Measurements from ENCODE around the gene SPTLC2.
A peak's percentile ranks its signal among the peaks of the same experiment; 100 is the strongest.
"Not testable (repeated sequence)": the region's sequence is repeated elsewhere in the genome, so short reads cannot be mapped to it uniquely, and the experiment has no call there.

SPTLC2 gene

GRCh38 chr14:77616454-77617229, at the start of gene SPTLC2:
SPTLC2 (minus strand) TSS chr14:77616637; CDS start chr14:77616579, 58 bp downstream.
- no peaks in the 10 kb centered on the region for H3K36me3 ChIP-seq (replicated peaks; ENCODE audit: insufficient read depth, low read length)
- no peaks in the 10 kb centered on the region for H3K27me3 ChIP-seq (replicated peaks; ENCODE audit: insufficient read depth, low read length)
- DNase-seq, result peak; percentile 94
- no peaks in the 10 kb centered on the region for H4K20me1 ChIP-seq (ENCODE audit: insufficient read depth, low read length)
- H3K27ac ChIP-seq (ENCODE audit: low read length), result no peak within 1 kb of the TSS
- H3K9me2 ChIP-seq (replicated peaks; ENCODE audit: insufficient read depth, low read length), result no peaks in the 10 kb centered on the region
- peaks cover 32% of the 10 kb centered on the region for H3K79me2 ChIP-seq (ENCODE audit: low read length)
- TF ChIP-seq EZH2phosphoT487 (IDR thresholded peaks at IDR 0.05; ENCODE audit: low read length) (no peak), CTCF (IDR thresholded peaks at IDR 0.05; ENCODE audit: low read length) (peak; percentile 9; the same call in 1 of the 2 replicates), EZH2 (optimal IDR thresholded peaks at IDR 0.05; ENCODE audit: low read depth, low read length) (no peak)
- H3K9me3 ChIP-seq (replicated peaks; ENCODE audit: insufficient read depth, low read length), result no peaks in the 10 kb centered on the region
- H3K9ac ChIP-seq (ENCODE audit: low read length), result peak within 1 kb of the TSS; percentile 60; the same call in 1 of the 2 replicates
- no peaks in the 10 kb centered on the region for H3F3A ChIP-seq (ENCODE audit: insufficient read depth, low read length)
- 0 out of 2 replicates have a peak within 1 kb of the TSS, but pooled peaks have one; percentile 31 for H2AFZ ChIP-seq (ENCODE audit: low read length)
- H3K4me1 ChIP-seq (ENCODE audit: low read length), result no peaks in the 10 kb centered on the region
- H3K4me2 ChIP-seq (ENCODE audit: low read depth, low read length), result peak within 1 kb of the TSS; percentile 86
- peak within 1 kb of the TSS; percentile 73 for H3K4me3 ChIP-seq (ENCODE audit: low read length)

- Histone ChIP-seq H3K36me3 (replicated peaks; ENCODE audit: insufficient read depth, low read length) (no peaks in the 10 kb centered on the region), H3K79me2 (ENCODE audit: low read length) (no peaks in the 10 kb centered on the region), H3K4me3 (ENCODE audit: low read length) (no peak overlapping the region), H3K4me1 (ENCODE audit: low read length) (no peaks in the 10 kb centered on the region), H3K4me2 (ENCODE audit: low read depth, low read length) (no peak overlapping the region), H3K9me2 (replicated peaks; ENCODE audit: insufficient read depth, low read length) (no peaks in the 10 kb centered on the region), H3K9ac (ENCODE audit: low read length) (no peak overlapping the region), H3F3A (ENCODE audit: insufficient read depth, low read length) (no peaks in the 10 kb centered on the region), H4K20me1 (ENCODE audit: insufficient read depth, low read length) (no peaks in the 10 kb centered on the region), H3K27ac (ENCODE audit: low read length) (no peak overlapping the region), H3K9me3 (replicated peaks; ENCODE audit: insufficient read depth, low read length) (no peaks in the 10 kb centered on the region), H3K27me3 (replicated peaks; ENCODE audit: insufficient read depth, low read length) (no peaks in the 10 kb centered on the region), H2AFZ (ENCODE audit: low read length) (no peak overlapping the region)
- TF ChIP-seq EZH2phosphoT487 (IDR thresholded peaks at IDR 0.05; ENCODE audit: low read length) (no peak), CTCF (IDR thresholded peaks at IDR 0.05; ENCODE audit: low read length) (no peak), EZH2 (optimal IDR thresholded peaks at IDR 0.05; ENCODE audit: low read depth, low read length) (no peak)
- no peak for DNase-seq
These were observed 46.9 kb upstream of the SPTLC2 start for GRCh38 chr14:77663293-77663692.

DNA sequence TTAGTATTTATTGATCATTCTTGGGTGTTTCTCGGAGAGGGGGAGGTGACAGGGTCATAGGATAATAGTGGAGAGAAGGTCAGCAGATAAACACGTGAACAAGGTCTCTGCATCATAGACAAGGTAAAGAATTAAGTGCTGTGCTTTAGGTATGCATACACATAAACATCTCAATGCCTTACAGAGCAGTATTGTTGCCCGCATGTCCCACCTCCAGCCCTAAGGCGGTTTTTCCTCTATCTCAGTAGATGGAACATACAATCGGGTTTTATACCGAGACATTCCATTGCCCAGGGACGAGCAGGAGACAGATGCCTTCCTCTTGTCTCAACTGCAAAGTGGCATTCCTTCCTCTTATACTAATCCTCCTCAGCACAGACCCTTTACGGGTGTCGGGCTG, 45.1 kb upstream of the SPTLC2 start:
- H3F3A ChIP-seq (ENCODE audit: insufficient read depth, low read length); H3K36me3 ChIP-seq (replicated peaks; ENCODE audit: insufficient read depth, low read length); H4K20me1 ChIP-seq (ENCODE audit: insufficient read depth, low read length); H3K9me3 ChIP-seq (replicated peaks; ENCODE audit: insufficient read depth, low read length); H3K27ac ChIP-seq (ENCODE audit: low read length); H3K9ac ChIP-seq (ENCODE audit: low read length); H3K4me1 ChIP-seq (ENCODE audit: low read length); H3K27me3 ChIP-seq (replicated peaks; ENCODE audit: insufficient read depth, low read length); H3K4me2 ChIP-seq (ENCODE audit: low read depth, low read length); DNase-seq; H3K9me2 ChIP-seq (replicated peaks; ENCODE audit: insufficient read depth, low read length); H3K79me2 ChIP-seq (ENCODE audit: low read length); H2AFZ ChIP-seq (ENCODE audit: low read length); H3K4me3 ChIP-seq (ENCODE audit: low read length): not testable (repeated sequence)

- Histone ChIP-seq H3K36me3 (replicated peaks; ENCODE audit: insufficient read depth, low read length) (no peaks in the 10 kb centered on the region), H3K79me2 (ENCODE audit: low read length) (no peaks in the 10 kb centered on the region), H4K20me1 (ENCODE audit: insufficient read depth, low read length) (no peaks in the 10 kb centered on the region), H3K9me2 (replicated peaks; ENCODE audit: insufficient read depth, low read length) (no peaks in the 10 kb centered on the region), H3K9me3 (replicated peaks; ENCODE audit: insufficient read depth, low read length) (no peaks in the 10 kb centered on the region), H3K27ac (ENCODE audit: low read length) (no peak overlapping the region), H3K4me3 (ENCODE audit: low read length) (no peak overlapping the region), H2AFZ (ENCODE audit: low read length) (no peak overlapping the region), H3K27me3 (replicated peaks; ENCODE audit: insufficient read depth, low read length) (no peaks in the 10 kb centered on the region), H3F3A (ENCODE audit: insufficient read depth, low read length) (no peaks in the 10 kb centered on the region), H3K9ac (ENCODE audit: low read length) (no peak overlapping the region), H3K4me2 (ENCODE audit: low read depth, low read length) (no peak overlapping the region), H3K4me1 (ENCODE audit: low read length) (no peaks in the 10 kb centered on the region)
- TF ChIP-seq EZH2 (optimal IDR thresholded peaks at IDR 0.05; ENCODE audit: low read depth, low read length) (no peak), CTCF (IDR thresholded peaks at IDR 0.05; ENCODE audit: low read length) (no peak), EZH2phosphoT487 (IDR thresholded peaks at IDR 0.05; ENCODE audit: low read length) (no peak)
- no peak for DNase-seq
These were observed 44.3 kb upstream of the SPTLC2 start for GRCh38 chr14:77660754-77661153.
